Activated CD4-positive, alpha-beta T cell treated with anti-CD3 and anti-CD28 coated beads for 1 hour (primary cell): Measurements from ENCODE around the gene CADM4.

Source experiments
- DNase-seq: peaks from one replicate; pipeline ENCODE4 v3.0.0-alpha.2; 2020

Gene CADM4

DNA sequence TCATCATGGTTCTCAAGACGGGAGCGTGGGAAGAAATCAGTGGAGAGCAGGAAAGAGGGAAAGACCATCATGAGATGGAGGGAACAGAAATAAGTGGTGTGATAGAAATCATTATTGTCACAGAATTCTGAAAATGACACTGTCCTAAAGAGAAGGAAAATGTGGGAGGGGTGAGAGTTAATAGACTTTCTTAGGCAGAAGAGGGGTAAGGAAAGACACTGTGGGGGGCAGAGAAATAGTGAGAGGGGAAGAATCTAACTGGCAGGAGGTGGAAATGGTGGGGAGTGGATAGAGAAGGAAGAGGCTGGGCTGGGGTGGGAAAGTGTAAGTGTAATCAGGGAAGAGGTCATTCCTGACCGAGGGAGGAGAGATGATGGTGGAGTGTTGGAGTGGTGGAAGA, 60.9 kb downstream of the CADM4 start:
- no peak for DNase-seq

DNA sequence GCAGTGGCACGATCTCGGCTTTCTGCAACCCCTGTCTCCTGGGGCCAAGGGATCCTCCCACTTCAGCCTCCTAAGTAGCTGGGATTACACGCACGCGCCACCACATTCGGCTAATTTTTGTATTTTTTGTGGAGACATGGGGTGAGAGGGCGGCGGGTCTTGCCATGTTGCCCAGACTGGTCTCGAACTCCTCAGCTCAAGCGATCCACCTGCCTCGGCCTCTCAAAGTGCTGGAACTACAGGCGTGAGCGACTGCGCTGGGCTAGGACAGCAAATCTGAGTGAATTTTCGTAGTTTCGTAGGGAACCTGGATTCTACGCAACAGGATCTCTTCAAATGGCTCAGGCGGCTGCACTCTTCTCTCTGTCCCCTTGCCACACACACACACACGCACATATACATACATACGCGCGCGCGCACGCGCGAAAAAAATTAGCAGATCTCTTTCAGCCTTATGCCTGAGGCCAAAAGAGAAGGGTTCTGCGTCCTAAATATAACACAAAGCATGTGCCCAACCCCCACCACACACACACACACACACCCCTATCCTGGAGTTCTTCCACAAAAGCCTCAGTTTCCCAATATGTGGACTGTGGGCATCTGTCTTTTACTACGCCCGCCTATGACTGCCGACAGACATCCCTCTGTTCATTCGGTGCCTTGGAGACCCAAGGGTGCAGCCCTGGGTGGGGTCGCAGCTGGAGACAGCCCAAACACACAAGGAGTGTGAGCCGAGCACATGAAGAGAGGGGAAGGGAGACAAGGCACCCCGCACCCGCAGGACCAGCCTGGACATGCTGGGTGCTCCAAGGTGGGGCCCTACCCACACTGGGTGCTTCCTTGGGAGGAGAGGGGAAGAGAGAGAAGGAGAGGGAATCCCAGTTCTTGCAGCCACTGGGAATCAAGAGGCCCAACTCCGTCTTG, 63.4 kb downstream of the CADM4 start:
- no peak for DNase-seq

DNA sequence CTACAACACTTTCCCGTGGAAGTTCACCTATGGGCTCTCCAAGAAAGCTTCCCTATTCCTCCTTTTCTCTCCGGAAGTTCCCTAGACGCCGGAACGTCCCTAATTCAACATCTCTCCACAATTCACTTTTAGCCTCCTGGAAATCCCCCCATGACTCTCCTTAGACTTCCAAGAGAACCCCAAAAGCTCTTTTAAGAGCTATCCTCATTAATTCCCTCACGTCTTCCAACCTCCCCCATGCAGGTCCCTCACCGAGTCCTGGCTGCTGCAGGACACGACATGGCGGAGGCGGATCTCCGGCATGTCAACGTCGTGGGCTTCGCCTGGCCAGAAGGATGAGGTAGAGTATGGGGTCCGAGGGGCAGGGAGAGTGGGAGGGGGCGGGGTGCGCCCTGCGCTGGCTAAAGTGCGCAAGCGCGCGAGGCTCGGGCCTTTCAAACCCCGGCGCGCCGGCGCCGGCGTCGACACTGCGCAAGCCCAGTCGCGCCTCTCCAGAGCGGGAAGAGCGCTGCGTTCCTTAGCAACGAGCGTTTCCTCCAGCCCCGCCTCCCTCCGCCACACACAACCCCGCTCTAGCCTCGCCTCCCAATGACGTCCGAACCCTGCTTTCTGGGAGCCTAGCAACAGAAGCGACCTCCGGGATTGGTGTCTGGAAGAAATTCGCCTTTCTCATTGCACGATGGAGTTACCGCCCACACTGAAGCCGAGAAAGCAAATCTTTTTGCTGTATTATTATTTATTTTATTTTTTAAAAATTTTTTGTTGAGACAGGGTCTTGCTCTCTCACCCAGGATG, 64.3 kb downstream of the CADM4 start, which contains the start of the genes PINLYP and XRCC1:
PINLYP (plus strand) TSS at position 646 of the 795 bp plus-strand sequence. CDS start 1,391 bp downstream, outside the sequence.
XRCC1 (minus strand) TSS at position 372 of the 795 bp plus-strand sequence; CDS start at position 303, 69 bp downstream.
- peak; percentile 89 for DNase-seq

DNA sequence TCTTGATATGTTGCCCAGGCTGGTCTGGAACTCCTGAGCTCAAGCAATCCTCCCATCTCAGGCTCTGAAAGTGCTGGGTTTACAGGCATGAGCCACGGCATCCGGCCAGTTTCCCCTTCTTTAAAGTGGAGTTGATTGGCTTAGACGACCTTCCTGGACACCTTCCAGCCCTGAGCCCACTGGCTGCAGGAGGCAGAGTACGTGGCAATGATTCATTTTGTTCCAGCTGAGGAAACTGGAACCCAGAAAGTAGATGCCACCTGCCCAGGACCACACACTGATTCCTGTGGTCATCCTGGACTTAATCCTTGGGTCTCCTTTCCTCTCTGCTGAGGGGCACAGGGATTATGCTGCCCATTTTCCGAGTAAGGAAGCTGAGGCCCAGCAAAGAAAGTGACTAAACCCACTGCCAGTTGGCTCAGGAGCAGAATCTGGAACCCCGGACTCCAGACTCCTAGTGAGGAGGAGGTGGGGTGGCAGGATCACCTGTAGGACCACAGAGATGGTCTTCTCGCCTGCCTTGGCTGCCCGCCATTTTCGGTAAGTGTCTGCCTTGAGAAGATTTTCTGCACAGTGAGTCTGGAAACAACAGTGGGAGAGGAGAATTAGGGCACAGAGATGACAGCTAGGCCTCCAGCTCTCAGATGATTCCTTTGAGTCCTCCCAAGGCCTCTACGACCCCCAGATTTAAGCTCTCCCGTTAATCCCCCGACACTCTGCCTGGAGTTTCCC, 65.1 kb downstream of the CADM4 start:
- DNase-seq, result no peak
